LNCAP (cell line): Measurements from ENCODE around the gene FGD6.

Experiments
- CTCF ChIP-seq: fragments of 450-650 bp; IDR thresholded peaks from 2 replicates; pipeline ENCODE4 v1.5.1; 2017; ENCODE audit warnings: mild to moderate bottlenecking

The FGD6 gene

GRCh38 chr12:95105540-95105939 is 111.7 kb downstream of the FGD6 start:
- TF ChIP-seq CTCF = no peak

GRCh38 chr12:95104919-95105452 is 112.3 kb downstream of the FGD6 start:
- TF ChIP-seq CTCF = no peak

- no peak for TF ChIP-seq CTCF
These were observed 114.2 kb downstream of the FGD6 start for GRCh38 chr12:95102916-95103671.

- TF ChIP-seq CTCF = no peak
These were observed 116.7 kb downstream of the FGD6 start for GRCh38 chr12:95100264-95101190.

- no peak for TF ChIP-seq CTCF
These were observed 117.9 kb downstream of the FGD6 start for GRCh38 chr12:95099270-95099790.

GRCh38 chr12:95096852-95097251 is 120.4 kb downstream of the FGD6 start:
- no peak for TF ChIP-seq CTCF

- no peak for TF ChIP-seq CTCF
These were observed 120.9 kb downstream of the FGD6 start for GRCh38 chr12:95096378-95096777.
